ENCODE data around the gene RAD9A. TPM values are rescaled to one million over a fixed set of nuclear protein-coding genes. Genes with fewer than 3 reads are reported as not detected.
A peak's percentile ranks its signal among the peaks of the same experiment; 100 is the strongest.

Gene RAD9A
- total RNA-seq, 1 donor from 2014 or later: 49.4 TPM

GRCh38 chr11:67393437-67393836 lies 1.7 kb downstream of the RAD9A start:
- Mint-ChIP-seq H3K4me3 (peak overlapping the region; percentile 93), H3K36me3 (ENCODE audit: low read depth) (no peaks in the 10 kb centered on the region), H3K9me3 (no peaks in the 10 kb centered on the region), H3K27me3 (ENCODE audit: low read depth) (peaks cover 10% of the 10 kb centered on the region), H3K27ac (ENCODE audit: unreplicated experiment) (no peak overlapping the region), H3K4me1 (peaks cover 35% of the 10 kb centered on the region)
- TF ChIP-seq CTCF (conservative IDR thresholded peaks at IDR 0.05): no peak
- no peak for DNase-seq (ENCODE audit: low read depth, low spot score)

GRCh38 chr11:67393990-67394389 lies 2.2 kb downstream of the RAD9A start:
- Mint-ChIP-seq H3K9me3 (no peaks in the 10 kb centered on the region), H3K4me1 (peaks cover 34% of the 10 kb centered on the region), H3K27ac (ENCODE audit: unreplicated experiment) (no peak overlapping the region), H3K27me3 (ENCODE audit: low read depth) (peaks cover 10% of the 10 kb centered on the region), H3K36me3 (ENCODE audit: low read depth) (no peaks in the 10 kb centered on the region), H3K4me3 (peak overlapping the region; percentile 93)
- DNase-seq (ENCODE audit: low read depth, low spot score): no peak
- TF ChIP-seq CTCF (conservative IDR thresholded peaks at IDR 0.05): no peak

- no peak overlapping the region for H3K27ac Mint-ChIP-seq (ENCODE audit: unreplicated experiment)
- H3K9me3 Mint-ChIP-seq: no peaks in the 10 kb centered on the region
- H3K27me3 Mint-ChIP-seq (ENCODE audit: low read depth): peaks cover 2% of the 10 kb centered on the region
- DNase-seq (ENCODE audit: low read depth, low spot score): no peak
- peak overlapping the region; percentile 72 for H3K4me3 Mint-ChIP-seq
- peaks cover 30% of the 10 kb centered on the region for H3K4me1 Mint-ChIP-seq
- no peak for TF ChIP-seq CTCF (conservative IDR thresholded peaks at IDR 0.05)
- no peaks in the 10 kb centered on the region for H3K36me3 Mint-ChIP-seq (ENCODE audit: low read depth)
These were observed 3.9 kb downstream of the RAD9A start for GRCh38 chr11:67395555-67396258.

GRCh38 chr11:67396259-67396581 lies 4.4 kb downstream of the RAD9A start:
- no peak for DNase-seq (ENCODE audit: low read depth, low spot score)
- Mint-ChIP-seq H3K36me3 (ENCODE audit: low read depth) (no peaks in the 10 kb centered on the region), H3K4me3 (peak overlapping the region; percentile 72), H3K9me3 (no peaks in the 10 kb centered on the region), H3K27me3 (ENCODE audit: low read depth) (peaks cover 2% of the 10 kb centered on the region), H3K27ac (ENCODE audit: unreplicated experiment) (no peak overlapping the region), H3K4me1 (peaks cover 30% of the 10 kb centered on the region)
- no peak for TF ChIP-seq CTCF (conservative IDR thresholded peaks at IDR 0.05)

- Mint-ChIP-seq H3K27me3 (ENCODE audit: low read depth) (no peaks in the 10 kb centered on the region), H3K9me3 (no peaks in the 10 kb centered on the region), H3K4me1 (peaks cover 27% of the 10 kb centered on the region), H3K4me3 (peak overlapping the region; percentile 72), H3K27ac (ENCODE audit: unreplicated experiment) (no peak overlapping the region), H3K36me3 (ENCODE audit: low read depth) (no peaks in the 10 kb centered on the region)
- no peak for TF ChIP-seq CTCF (conservative IDR thresholded peaks at IDR 0.05)
- no peak for DNase-seq (ENCODE audit: low read depth, low spot score)
These were observed 5.0 kb downstream of the RAD9A start for GRCh38 chr11:67396587-67397389.
